Measurements from ENCODE around the gene PPM1F.

PPM1F gene

DNA sequence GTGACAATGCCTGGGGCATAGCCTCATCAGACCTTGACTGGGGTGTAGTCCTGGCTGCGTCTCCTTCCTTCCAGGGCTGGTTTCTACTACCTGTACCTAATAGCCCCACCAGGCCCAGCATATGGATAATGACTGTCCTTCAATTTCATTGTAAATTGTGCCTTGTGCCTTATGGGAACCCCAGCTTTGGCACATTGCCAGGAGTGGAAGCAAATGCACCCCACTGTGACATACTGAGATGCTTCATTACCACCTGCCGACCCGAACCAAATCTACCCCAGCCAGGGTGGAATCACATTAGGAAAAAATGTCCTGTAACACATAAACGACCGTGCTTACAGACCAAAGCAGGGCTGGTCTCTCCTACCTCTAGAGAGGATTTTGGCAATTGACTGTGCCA, 22.6 kb upstream of the PPM1F start:
- no peak overlapping the region for H3K23ac ChIP-seq (ENCODE audit: low read depth, low read length, poor library complexity)
- no peak overlapping the region for H3K9ac ChIP-seq (ENCODE audit: low read depth, low read length, poor library complexity)
- peaks cover 44 to 85% of the 10 kb centered on the region in 2 donors for H3K36me3 ChIP-seq (replicated peaks in 1 of 2; ENCODE audit: control insufficient read depth in 2 of 2, insufficient read depth in 2 of 2, low read length in 2 of 2)
- no peaks in the 10 kb centered on the region for H3K27me3 ChIP-seq (ENCODE audit: control insufficient read depth in 3 of 3, insufficient read depth in 3 of 3, low read depth in 1 of 3, low read length in 3 of 3)
- H3K79me1 ChIP-seq (ENCODE audit: low read depth, low read length): peaks cover 9% of the 10 kb centered on the region
- H3K9me3 ChIP-seq (replicated peaks in 1 of 2; ENCODE audit: control insufficient read depth in 2 of 2, insufficient read depth in 1 of 2, low read depth in 1 of 2, low read length in 2 of 2): peaks cover 0 to 2% of the 10 kb centered on the region in 2 donors
- H2BK15ac ChIP-seq (ENCODE audit: low read length): no peak overlapping the region
- H3K18ac ChIP-seq (ENCODE audit: low read length): no peak overlapping the region
- no peak overlapping the region for H2AK5ac ChIP-seq (ENCODE audit: low read depth, low read length)
- no peak overlapping the region for H3K27ac ChIP-seq (replicated peaks; ENCODE audit: low read length)
- no peak overlapping the region for H4K8ac ChIP-seq (ENCODE audit: low read depth, low read length)
- H3K4me1 ChIP-seq (ENCODE audit: control insufficient read depth in 2 of 2, insufficient read depth in 1 of 2, low read depth in 1 of 2, low read length in 2 of 2): no peaks in the 10 kb centered on the region
- H3K4ac ChIP-seq (ENCODE audit: low read length): no peak overlapping the region
- H2BK5ac ChIP-seq (ENCODE audit: low read length): no peak overlapping the region
- H2BK120ac ChIP-seq (ENCODE audit: low read depth, low read length): no peak overlapping the region
- DNase-seq (ENCODE audit: low spot score): no peak
- H2AFZ ChIP-seq (ENCODE audit: low read length): no peak overlapping the region
- no peak overlapping the region for H3K4me2 ChIP-seq (ENCODE audit: insufficient read depth, low read length, poor library complexity, severe bottlenecking)
- no peak overlapping the region for H3K14ac ChIP-seq (ENCODE audit: low read length)
- no CpG with 5 or more reads among the region's 5 CpGs for WGBS, 2 donors (ENCODE audit: extremely low coverage in 2 of 2, insufficient read length in 2 of 2, insufficient replicate concordance in 1 of 2)
- no peak overlapping the region for H3K4me3 ChIP-seq (ENCODE audit: low read length in 2 of 2)
- no peak overlapping the region for H2BK12ac ChIP-seq (ENCODE audit: low read length)
- no peak overlapping the region for H4K91ac ChIP-seq (ENCODE audit: low read depth, low read length, poor library complexity)

DNA sequence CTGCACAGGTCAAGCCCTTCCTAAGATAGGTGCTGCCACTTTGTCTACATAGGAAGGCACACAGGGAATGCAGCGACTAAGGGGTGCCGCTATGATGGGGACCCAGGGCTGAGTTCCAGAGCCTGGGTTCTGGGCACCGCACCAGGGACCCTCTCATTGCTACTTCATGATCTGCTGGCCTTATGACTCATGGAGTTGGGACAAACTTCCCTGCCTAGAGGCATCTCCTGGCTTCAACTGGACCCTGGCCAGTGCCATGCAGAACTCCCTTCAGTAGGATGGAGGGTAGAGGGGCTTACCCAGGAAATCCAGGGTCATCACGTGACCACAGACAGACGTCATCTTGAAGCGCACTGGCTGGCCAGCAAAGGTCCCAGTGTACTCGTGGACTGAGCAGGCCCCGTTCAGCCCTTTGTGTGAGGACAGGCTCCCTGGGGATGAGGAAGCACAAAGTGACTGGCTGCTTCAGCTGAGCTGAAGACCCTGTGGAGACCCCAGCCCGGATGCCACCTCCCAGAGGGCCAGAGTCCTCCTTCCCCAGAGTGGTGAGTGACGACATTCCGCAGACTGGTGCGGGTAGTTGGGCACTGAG, 21.5 kb upstream of the PPM1F start:
- DNase-seq (ENCODE audit: low spot score): no peak
- H4K8ac ChIP-seq (ENCODE audit: low read depth, low read length): no peak overlapping the region
- no peak overlapping the region for H2AFZ ChIP-seq (ENCODE audit: low read length)
- no peak overlapping the region for H2AK5ac ChIP-seq (ENCODE audit: low read depth, low read length)
- peaks cover 47 to 86% of the 10 kb centered on the region in 2 donors for H3K36me3 ChIP-seq (replicated peaks in 1 of 2; ENCODE audit: control insufficient read depth in 2 of 2, insufficient read depth in 2 of 2, low read length in 2 of 2)
- H2BK12ac ChIP-seq (ENCODE audit: low read length): no peak overlapping the region
- H2BK15ac ChIP-seq (ENCODE audit: low read length): no peak overlapping the region
- H2BK5ac ChIP-seq (ENCODE audit: low read length): no peak overlapping the region
- no peak overlapping the region for H2BK120ac ChIP-seq (ENCODE audit: low read depth, low read length)
- H3K18ac ChIP-seq (ENCODE audit: low read length): no peak overlapping the region
- peaks cover 0 to 2% of the 10 kb centered on the region in 2 donors for H3K9me3 ChIP-seq (replicated peaks in 1 of 2; ENCODE audit: control insufficient read depth in 2 of 2, insufficient read depth in 1 of 2, low read depth in 1 of 2, low read length in 2 of 2)
- H3K4me3 ChIP-seq (ENCODE audit: low read length in 2 of 2): no peak overlapping the region
- H3K23ac ChIP-seq (ENCODE audit: low read depth, low read length, poor library complexity): peak overlapping the region; percentile 48
- H3K9ac ChIP-seq (ENCODE audit: low read depth, low read length, poor library complexity): no peak overlapping the region
- H4K91ac ChIP-seq (ENCODE audit: low read depth, low read length, poor library complexity): no peak overlapping the region
- H3K27ac ChIP-seq (replicated peaks; ENCODE audit: low read length): no peak overlapping the region
- no peak overlapping the region for H3K4me2 ChIP-seq (ENCODE audit: insufficient read depth, low read length, poor library complexity, severe bottlenecking)
- no peak overlapping the region for H3K14ac ChIP-seq (ENCODE audit: low read length)
- no peak overlapping the region for H3K4ac ChIP-seq (ENCODE audit: low read length)
- no peaks in the 10 kb centered on the region for H3K4me1 ChIP-seq (ENCODE audit: control insufficient read depth in 2 of 2, insufficient read depth in 1 of 2, low read depth in 1 of 2, low read length in 2 of 2)
- no peaks in the 10 kb centered on the region for H3K27me3 ChIP-seq (ENCODE audit: control insufficient read depth in 3 of 3, insufficient read depth in 3 of 3, low read depth in 1 of 3, low read length in 3 of 3)
- WGBS, 2 donors (ENCODE audit: extremely low coverage in 2 of 2, insufficient read length in 2 of 2, insufficient replicate concordance in 1 of 2): no CpG with 5 or more reads among the region's 12 CpGs
- H3K79me1 ChIP-seq (ENCODE audit: low read depth, low read length): peaks cover 9% of the 10 kb centered on the region

DNA sequence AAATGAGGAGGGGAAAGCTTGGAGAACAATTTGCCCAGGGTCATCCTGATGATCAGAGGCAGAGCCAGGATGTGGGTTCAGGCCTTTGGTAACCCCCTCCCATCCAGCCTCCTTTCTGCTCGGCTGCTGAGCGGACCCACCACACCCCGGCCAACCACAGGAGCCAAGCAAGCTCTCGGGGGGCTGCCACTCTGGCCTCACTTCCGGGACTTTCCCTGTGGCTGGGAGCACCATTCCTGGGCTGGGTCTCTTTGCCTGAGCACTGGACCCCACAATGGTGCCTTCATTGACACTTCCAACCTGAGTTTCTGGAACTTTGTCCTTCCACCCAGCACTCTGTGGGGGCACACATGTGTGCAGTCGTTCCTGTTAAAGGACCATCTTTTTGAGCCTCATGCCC, 20.2 kb upstream of the PPM1F start:
- Histone ChIP-seq H3K4ac (ENCODE audit: low read length) (no peak overlapping the region), H3K4me1 (ENCODE audit: control insufficient read depth in 2 of 2, insufficient read depth in 1 of 2, low read depth in 1 of 2, low read length in 2 of 2) (no peaks in the 10 kb centered on the region), H2BK5ac (ENCODE audit: low read length) (no peak overlapping the region), H3K14ac (ENCODE audit: low read length) (no peak overlapping the region), H3K4me3 (ENCODE audit: low read length in 2 of 2) (no peak overlapping the region), H3K9me3 (replicated peaks in 1 of 2; ENCODE audit: control insufficient read depth in 2 of 2, insufficient read depth in 1 of 2, low read depth in 1 of 2, low read length in 2 of 2) (peaks cover 0 to 2% of the 10 kb centered on the region in 2 donors), H4K8ac (ENCODE audit: low read depth, low read length) (no peak overlapping the region), H3K27me3 (ENCODE audit: control insufficient read depth in 3 of 3, insufficient read depth in 3 of 3, low read depth in 1 of 3, low read length in 3 of 3) (no peaks in the 10 kb centered on the region), H3K27ac (replicated peaks; ENCODE audit: low read length) (no peak overlapping the region), H2BK12ac (ENCODE audit: low read length) (no peak overlapping the region), H2AK5ac (ENCODE audit: low read depth, low read length) (no peak overlapping the region), H4K91ac (ENCODE audit: low read depth, low read length, poor library complexity) (no peak overlapping the region), H3K9ac (ENCODE audit: low read depth, low read length, poor library complexity) (no peak overlapping the region), H3K79me1 (ENCODE audit: low read depth, low read length) (peaks cover 5% of the 10 kb centered on the region), H3K18ac (ENCODE audit: low read length) (no peak overlapping the region), H2AFZ (ENCODE audit: low read length) (no peak overlapping the region), H2BK15ac (ENCODE audit: low read length) (no peak overlapping the region), H3K4me2 (ENCODE audit: insufficient read depth, low read length, poor library complexity, severe bottlenecking) (no peak overlapping the region), H3K23ac (ENCODE audit: low read depth, low read length, poor library complexity) (no peak overlapping the region), H2BK120ac (ENCODE audit: low read depth, low read length) (no peak overlapping the region), H3K36me3 (replicated peaks in 1 of 2; ENCODE audit: control insufficient read depth in 2 of 2, insufficient read depth in 2 of 2, low read length in 2 of 2) (peaks cover 49 to 87% of the 10 kb centered on the region in 2 donors)
- no CpG with 5 or more reads among the region's 6 CpGs for WGBS, 2 donors (ENCODE audit: extremely low coverage in 2 of 2, insufficient read length in 2 of 2, insufficient replicate concordance in 1 of 2)
- DNase-seq (ENCODE audit: low spot score): no peak

DNA sequence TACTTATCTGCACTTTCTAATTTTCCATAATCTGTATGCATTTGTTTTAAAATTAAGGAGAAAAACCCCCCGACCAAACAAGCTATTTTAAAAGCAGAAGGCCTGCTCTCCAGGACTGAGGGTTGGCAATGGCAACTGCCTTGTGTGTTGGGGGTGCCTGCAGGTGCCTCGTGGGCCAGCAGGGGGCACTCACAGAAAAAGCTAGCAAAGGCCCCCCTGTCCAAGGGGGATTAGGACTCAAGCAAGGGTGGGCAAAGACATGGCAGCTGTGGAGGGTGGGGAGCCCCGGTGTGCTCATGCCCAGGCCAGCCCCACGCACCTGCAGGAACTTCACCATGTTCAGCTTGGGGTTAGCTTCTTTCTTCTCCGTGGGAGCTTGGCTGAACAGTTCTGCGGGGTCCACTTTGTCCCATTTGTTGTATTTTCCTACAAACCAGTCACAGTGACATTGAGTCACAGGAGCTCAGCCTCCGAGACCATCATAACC, 19.7 kb upstream of the PPM1F start:
- WGBS, 2 donors (ENCODE audit: extremely low coverage in 2 of 2, insufficient read length in 2 of 2, insufficient replicate concordance in 1 of 2): no CpG with 5 or more reads among the region's 7 CpGs
- Histone ChIP-seq H3K18ac (ENCODE audit: low read length) (no peak overlapping the region), H3K4ac (ENCODE audit: low read length) (no peak overlapping the region), H2BK5ac (ENCODE audit: low read length) (no peak overlapping the region), H2AFZ (ENCODE audit: low read length) (no peak overlapping the region), H3K27me3 (ENCODE audit: control insufficient read depth in 3 of 3, insufficient read depth in 3 of 3, low read depth in 1 of 3, low read length in 3 of 3) (no peaks in the 10 kb centered on the region), H2AK5ac (ENCODE audit: low read depth, low read length) (no peak overlapping the region), H3K9me3 (replicated peaks in 1 of 2; ENCODE audit: control insufficient read depth in 2 of 2, insufficient read depth in 1 of 2, low read depth in 1 of 2, low read length in 2 of 2) (peaks cover 0 to 2% of the 10 kb centered on the region in 2 donors), H3K36me3 (replicated peaks in 1 of 2; ENCODE audit: control insufficient read depth in 2 of 2, insufficient read depth in 2 of 2, low read length in 2 of 2) (peaks cover 54 to 87% of the 10 kb centered on the region in 2 donors), H3K79me1 (ENCODE audit: low read depth, low read length) (peaks cover 2% of the 10 kb centered on the region), H4K91ac (ENCODE audit: low read depth, low read length, poor library complexity) (no peak overlapping the region), H3K14ac (ENCODE audit: low read length) (no peak overlapping the region), H3K4me2 (ENCODE audit: insufficient read depth, low read length, poor library complexity, severe bottlenecking) (no peak overlapping the region), H2BK15ac (ENCODE audit: low read length) (no peak overlapping the region), H3K27ac (replicated peaks; ENCODE audit: low read length) (no peak overlapping the region), H3K9ac (ENCODE audit: low read depth, low read length, poor library complexity) (no peak overlapping the region), H3K4me1 (ENCODE audit: control insufficient read depth in 2 of 2, insufficient read depth in 1 of 2, low read depth in 1 of 2, low read length in 2 of 2) (no peaks in the 10 kb centered on the region), H2BK120ac (ENCODE audit: low read depth, low read length) (no peak overlapping the region), H2BK12ac (ENCODE audit: low read length) (no peak overlapping the region), H3K23ac (ENCODE audit: low read depth, low read length, poor library complexity) (peak overlapping the region; percentile 90), H4K8ac (ENCODE audit: low read depth, low read length) (no peak overlapping the region), H3K4me3 (ENCODE audit: low read length in 2 of 2) (no peak overlapping the region)
- no peak for DNase-seq (ENCODE audit: low spot score)

Measured in neuronal stem cell (in vitro differentiated cells).